ENCODE data around the gene SESN2.
"Not testable (repeated sequence)": the region's sequence is repeated elsewhere in the genome, so short reads cannot be mapped to it uniquely, and the experiment has no call there.

Gene SESN2

DNA sequence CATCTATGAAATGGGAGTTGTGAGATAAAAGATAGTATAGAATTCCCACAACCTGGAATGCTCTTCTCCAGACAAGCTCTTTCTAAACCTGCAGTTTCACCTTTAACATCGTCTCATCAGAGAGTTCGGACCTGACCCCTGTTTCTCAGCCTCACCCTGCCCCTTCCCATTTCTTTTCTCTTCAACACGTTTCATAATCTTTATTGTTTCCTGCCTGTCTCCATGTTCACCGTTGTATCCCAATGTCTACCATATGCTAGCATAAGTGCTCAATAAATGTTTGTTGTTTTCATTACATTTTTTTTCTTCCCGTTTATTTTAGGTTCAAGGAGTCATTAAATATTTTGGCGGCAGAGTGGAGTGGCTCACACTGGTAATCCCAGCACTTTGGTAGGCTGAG is 32.4 kb downstream of the SESN2 start:
- no peak for DNase-seq

DNA sequence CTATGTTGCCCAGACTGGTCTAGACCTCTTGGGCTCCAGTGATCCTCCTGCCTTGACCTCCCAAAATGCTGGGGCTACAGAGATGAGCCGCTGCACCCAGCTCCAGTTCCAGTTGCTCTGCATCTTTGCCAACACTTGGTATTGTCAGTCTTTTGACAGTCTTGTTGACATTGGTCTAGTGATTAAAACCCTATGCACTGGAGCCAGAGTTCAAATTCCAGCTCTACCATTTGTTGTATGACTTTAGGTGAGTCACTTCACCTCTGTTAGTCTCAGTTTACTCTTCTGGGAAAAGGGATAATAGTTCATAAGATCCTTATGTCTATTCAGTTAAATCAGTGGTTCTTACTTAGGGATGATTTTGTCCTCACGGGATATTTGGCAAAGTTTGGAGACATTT is 36.6 kb downstream of the SESN2 start:
- no peak for DNase-seq

DNA sequence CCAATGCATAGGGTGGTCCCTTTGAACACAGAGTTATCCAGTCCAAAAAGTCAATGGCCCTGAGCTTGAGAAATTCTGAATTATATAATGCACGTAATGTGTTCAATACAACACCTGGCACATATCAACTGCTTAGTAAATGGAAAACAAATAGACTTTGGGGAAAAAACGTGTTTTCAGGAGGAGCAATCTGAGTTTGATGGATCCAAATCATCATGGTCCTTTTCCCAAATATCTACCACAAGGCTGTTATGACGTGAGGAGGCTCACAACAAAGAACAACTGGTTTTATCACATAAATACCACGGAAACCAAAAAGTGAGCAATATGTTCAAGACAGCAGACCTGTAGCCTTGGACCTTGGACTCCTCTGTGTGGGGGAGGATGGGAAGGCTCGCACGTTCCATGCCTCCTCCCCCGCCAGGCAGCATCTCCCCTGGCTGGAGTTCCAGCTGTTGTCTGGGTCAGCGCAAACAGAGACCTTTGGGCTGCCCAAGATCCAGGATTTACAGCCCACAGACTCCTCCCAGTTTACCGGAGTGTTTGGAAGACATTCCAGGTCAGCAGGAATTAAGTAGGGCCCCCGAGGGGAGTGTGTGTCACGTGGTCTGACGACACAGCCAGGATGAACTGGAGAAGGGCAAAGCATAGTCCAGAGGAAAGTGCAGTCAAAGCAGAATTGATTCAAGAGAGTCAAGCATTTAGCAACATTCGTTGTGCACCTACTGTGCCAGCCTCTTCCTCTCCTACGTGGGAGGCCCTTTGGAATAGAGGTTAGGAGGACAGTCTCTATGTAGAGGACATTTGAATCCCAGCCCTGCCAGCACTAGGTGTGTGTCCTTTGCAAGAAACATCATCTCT is 37.3 kb downstream of the SESN2 start:
- DNase-seq: no peak

DNA sequence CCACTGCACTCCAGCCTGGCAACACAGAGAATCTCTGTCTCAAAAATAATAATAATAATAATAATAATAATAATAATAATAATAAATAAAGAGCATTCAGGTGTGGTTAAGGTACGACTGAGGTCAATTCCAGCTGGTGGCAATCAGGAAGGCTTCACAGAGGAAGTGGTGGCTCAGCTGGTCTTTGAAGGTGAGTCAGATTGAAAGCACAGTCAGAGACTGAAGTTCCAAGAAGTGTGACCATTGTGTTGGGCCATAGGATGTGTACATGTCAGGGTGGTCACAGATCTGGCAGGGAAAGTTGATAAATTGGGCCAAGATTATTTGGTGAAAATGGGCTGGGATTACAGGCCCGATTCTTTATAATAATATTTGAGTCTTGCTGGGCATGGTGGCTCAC is 38.5 kb downstream of the SESN2 start:
- no peak for DNase-seq

DNA sequence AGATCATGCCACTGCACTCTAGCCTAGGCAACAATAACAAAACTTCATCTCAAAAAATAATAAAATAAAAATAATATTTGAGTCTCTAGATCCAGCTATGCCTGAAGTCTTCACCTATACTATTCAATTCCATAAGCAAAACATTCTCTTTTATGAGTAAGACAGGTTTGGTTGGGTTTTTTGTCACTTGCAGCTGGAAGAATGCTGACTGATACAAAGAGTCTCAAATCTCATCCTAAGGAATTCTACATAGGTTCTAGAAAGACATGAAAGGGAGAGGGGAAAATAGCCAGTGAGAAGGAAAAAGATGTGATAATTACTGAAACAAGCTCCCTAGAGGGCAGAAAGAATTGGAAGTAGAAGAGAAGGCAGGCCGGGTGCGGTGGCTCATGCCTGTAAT is 39.1 kb downstream of the SESN2 start:
- DNase-seq: no peak

DNA sequence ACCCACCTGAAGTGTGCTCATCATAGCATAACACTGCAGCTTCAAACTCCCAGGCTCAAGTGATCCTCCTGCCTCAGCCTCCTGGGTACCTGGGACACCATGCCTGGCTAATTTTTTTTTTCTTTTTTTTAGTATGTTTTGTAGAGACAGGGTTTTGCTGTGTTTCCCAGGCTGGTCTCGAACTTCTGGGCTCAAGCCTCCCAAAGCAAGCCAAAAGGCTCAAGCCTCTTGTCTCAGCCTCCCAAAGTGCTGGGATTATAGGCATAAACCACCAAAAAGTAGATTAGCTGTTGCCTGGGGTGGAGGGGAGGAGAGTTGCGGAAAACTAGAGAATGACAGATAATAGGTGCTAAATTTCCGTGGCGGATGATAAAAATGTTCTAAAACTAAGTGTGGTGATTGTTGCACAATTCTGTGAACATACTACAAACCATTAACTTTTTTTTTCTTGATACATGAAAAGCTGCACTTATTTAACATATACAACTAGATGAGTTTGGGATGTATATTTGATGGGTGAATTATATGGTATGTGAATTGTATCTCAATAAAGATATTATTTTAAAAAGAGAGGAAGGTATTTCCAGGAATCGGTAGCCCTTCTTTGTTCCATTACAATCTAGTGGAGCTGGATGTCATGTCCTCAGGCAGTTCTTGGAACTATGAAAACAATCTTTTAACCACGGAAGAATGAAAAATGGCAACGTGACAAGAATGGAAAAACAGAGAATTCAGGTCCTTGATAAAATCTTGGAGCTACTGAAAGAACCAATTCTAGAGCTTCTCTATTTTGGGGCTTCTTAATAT is 42.3 kb downstream of the SESN2 start:
- no peak for DNase-seq

DNA sequence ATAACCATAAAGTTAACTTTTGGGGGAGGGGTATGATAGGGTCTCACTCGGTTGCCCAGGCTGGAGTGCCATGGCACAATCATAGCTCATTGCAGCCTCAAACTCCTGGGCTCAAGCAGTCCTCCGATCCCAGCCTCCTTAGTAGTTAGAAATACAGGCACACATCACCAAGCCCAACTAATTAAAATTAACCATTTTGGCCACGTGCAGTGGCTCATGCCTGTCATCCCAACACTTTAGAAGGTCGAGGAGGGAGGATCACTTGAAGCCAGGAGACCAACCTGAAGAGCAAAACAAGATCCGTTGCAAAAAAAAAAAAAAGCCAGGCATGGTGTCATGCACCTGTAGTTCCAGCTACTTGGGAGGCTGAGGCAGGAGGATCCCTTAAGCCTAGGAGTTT is 42.9 kb downstream of the SESN2 start:
- no peak for DNase-seq

DNA sequence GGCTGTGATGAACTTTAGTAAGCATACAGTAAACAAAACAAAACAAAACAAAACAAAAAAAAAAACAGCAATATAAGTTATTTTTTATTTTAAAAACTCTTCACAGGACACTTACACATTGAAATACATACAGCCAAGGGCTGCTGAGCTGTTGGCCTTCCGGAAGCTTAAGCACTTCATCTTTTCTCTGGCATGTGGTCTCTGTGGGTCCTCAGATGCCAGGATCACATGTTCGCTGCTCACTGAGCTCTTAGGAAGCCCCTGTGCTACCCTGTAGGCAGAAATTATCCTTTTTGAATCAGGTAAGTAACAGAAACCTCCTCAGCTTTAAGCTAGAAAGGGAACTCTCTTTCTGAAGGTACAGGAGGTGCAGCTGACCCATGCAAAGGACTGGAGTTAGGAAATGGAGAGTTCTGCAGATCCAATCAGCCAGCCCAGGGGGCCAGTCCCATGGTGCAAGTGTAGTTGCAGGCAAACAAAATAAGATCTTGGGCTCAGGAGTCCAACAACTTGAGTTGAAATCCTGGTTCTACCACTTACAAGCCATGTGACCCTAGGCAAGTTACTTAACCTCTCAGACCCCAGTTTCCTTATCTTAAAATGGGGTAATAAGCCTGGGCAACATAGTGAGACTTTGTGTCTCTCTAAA is 47.1 kb downstream of the SESN2 start:
- DNase-seq: no peak

DNA sequence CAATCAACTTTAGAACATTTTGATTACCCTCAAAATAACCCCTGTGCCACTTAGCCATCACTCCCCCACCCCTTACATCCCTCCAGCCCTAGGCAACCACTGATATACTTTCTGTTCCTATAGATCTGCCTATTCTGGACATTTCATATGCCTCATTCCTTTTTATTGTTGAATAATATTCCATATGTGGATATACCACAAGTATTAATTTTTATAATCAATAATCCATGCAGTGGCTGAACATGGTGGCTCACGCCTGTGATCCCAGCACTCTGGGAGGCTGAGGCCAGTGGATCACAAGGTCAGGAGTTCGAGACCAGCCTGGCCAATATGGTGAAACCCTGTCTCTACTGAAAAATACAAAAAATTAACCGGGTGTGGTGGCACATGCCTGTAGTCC is 49.4 kb downstream of the SESN2 start:
- no peak for DNase-seq

DNA sequence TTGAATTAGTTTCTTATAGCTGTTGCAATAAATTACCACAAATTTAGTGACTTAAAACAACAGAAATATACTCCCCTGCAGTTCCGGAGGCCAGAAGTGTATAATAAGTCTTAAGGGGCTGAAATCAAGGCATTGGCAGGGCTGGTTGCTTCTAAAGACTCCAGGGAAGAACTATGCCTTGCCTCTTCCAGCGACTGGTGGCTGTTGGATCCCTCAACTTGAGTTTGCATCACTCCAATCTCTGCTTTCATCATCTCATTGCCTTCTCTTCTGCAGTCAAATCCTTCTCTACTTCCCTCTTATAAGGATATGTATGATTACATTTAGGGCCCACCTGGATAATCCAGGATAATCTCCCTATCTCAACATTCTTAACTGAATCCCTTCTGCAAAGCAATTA is 50.4 kb downstream of the SESN2 start:
- DNase-seq: no peak

DNA sequence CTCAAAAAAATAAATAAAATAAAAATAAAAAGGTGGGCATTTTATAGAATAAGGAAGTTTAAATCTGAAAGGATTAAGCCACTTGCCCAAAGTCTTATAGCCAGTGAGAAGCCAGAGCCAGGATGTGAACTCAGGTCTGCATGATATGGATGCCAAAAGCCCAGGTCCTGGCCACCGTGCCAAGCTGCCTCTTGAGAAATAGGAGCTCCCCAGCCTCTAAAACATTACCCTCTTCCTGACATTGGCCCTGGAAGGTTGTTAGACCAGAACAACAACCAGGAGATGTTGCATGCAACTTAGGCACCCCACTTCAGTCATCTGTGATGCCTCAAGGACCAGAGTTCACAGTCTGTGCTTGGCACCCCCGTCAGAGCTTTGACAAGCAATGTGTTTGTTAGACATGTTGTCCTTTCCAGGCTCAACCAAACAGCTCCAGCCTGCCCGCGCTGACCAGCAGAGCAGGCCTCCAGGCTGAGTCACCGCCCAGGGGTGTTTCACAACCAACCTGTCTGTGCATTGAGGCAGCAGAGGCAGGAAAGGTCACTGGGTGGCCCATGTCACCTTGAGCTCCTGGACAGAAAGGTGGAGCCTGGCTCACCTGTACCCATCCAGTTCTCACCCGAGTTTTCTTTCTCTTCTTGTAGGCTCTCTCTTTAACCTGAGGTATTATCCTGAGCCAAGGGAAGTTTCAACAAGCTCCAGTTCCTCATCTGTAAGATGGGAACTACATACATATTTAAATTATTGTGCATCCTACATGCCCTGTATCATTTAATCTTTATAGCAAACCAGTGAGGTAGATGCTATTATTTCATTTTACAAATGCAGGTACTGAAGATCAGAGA is 54.6 kb downstream of the SESN2 start:
- DNase-seq: no peak

DNA sequence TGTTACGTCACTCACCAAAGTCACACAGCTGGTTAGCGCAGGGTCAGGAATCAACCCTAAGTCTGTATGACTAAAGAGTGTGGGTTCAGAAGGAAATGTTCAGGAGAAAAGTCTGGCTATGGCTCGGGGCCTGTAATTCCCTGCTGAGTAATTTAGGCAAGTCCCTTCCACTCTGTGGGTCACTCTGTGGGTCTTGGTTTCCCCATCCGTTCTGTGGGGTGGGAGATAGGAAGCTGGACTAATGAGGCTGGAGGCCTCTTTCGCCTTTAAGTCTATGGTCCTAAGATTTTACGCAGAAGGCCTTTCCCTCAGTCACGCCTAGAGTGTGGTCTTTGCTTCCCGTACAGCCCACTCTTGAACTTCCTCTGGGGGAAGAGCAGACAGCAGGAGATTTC is 55.2 kb downstream of the SESN2 start:
- DNase-seq: no peak

DNA sequence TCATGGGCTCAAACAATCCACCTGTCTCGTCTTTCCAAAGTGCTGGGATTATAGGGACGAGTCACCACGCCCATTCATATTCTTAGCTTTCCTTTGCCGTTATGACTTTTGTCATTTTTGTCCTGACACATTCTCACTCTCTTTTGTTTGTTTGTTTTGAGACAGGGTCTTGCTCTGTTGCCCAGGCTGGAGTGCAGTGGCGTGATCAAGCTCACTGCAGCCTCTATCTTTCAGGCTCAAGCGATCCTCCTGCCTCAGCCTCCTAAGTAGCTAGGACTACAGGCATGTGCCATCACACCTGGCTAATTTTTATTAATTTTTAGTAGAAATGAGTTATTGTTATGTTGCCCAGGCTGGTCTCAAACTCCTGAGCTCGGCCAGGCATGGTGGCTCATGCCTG is 57.7 kb downstream of the SESN2 start:
- no peak for DNase-seq

DNA sequence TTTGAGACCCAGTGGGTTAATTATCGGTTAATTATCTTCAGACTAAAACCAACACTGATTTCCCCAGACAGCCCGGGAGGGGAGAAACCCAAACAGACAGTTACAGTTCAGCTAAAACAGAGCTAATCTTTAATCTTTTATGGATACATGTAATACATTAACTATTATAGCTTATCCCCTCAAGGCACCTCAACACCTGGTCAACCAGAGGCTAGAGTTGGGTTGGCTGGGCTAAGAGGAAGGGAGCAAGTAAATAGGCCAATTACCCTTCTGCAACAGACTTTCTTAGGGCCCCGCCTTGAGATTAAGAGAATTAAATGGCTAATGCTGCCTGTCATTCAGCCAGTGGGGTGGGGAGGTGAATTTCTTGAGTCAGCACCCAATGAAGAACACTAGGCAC is 62.9 kb downstream of the SESN2 start:
- DNase-seq: no peak

DNA sequence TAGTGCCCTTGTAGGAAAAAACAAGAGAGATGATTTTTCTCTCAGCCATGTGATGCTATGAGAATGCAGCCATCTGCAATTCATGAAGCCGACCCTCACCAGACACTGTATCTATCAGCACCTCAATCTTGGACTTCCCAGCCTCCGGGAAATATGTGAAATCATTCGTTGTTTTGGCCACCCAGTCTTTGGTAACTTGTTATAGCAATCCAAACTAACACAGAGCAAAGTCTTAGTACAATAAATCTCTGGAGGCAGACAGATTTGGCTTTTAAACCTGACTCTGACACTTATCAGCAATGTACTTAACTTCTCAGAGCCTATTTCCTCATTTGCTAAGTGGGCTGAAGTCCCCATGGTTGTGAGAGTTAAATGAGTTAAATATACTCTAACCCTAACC is 64.4 kb downstream of the SESN2 start:
- no peak for DNase-seq

DNA sequence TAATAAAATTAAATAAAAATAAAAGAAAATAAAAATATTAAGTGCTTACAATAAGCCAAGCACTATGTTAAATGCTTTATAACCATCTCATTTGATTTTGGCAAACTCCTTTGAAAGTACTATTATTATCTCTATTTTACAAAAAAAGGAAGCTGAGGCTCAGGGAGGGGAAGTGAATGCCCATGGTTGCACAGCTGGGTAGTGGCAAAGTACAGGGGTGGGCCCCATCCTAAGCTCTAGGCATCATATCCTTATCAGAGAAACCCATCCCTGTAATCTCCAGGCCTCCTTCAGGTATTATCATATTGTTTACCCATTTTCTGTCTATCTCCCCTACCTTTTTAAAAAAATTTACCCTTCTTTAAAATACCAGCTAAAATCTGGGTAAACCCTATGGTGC is 67.2 kb downstream of the SESN2 start:
- DNase-seq: no peak

DNA sequence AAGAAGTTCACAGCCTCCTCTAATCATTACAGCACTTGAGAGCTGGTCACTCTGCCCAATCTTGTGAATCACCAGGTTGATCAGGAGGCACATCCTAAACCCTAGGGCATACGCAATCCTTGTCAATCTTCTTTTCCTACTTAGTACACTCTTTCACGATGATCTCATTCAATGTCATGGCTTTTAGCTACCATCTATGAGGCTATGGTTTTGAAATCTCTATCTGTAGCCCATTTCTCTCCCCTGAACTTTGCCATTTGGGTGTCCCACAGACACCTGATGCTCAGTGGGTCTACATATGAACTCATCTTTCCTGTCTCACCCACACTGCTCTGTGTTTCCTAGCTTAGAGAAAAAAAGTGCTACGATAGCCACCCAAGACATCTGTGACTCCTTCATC is 67.7 kb downstream of the SESN2 start:
- DNase-seq: no peak

DNA sequence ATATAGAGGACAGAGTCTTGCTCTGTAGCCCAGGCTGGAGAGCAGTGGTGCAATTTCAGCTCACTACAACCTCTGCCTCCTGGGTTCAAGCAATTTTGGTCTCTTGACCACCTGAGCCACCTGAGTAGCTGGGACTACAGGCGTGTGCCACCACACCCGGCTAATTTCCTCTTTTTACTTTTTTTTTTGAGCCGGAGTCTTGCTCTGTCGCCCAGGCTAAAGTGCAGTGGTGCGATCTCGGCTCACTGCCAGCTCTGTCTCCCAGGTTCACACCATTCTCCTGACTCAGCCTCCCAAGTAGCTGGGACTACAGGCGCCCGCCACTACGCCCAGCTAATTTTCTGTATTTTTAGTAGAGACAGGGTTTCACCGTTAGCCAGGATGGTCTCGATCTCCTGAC is 68.1 kb downstream of the SESN2 start:
- not testable (repeated sequence) for DNase-seq

DNA sequence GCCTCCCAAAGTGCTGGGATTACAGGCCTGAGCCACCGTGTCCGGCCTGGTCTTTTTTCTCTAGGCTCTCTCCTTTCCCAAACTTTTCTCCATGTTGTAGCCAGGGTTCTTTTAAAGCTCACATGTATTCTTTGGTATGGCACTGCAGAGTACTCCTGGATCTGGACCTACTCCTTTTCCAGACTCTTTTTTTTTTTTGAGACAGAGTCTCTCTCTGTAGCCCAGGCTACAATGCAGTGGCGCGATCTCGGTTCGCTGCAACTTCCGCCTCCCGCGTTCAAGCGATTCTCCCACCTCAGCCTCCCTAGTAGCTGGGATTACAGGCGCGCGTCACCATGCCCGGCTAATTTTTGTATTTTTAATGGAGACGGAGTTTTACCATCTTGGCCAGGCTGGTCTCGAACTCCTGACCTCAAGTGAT is 68.9 kb downstream of the SESN2 start:
- no peak for DNase-seq

DNA sequence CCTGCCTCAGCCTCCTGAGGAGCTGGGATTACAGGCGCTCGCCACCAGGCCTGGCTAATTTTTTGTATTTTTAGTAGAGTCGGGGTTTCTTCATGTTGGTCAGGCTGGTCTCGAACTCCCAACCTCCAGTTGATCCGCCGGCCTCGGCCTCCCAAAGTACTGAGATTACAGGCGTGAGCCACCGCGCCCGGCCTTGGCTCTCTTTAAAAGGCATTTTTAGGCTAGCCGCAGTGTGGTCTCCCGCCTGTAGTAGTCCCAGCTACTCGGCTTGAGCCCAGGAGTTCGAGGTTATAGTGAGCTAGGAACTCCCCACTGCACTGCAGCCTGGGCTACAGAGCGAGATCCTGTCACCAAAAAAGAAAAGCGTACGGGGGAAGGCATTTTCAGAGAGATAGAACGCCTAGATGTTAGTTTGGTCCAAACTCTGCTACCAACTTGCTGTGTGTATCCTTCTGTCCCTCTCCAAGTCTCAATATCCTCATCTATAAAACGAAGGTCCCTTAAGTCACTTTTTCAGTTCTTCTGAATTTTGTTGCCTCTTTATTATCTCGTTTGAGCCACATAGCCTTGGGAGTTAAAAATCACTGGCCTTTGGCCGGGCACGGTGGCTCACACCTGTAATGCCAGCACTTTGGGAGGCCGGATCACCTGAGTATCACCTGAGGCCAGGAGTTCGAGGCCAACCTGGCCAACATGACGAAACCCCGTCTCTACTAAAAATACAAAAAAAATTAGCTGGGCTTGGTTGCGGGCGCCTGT is 70.3 kb downstream of the SESN2 start:
- DNase-seq: peak; percentile 11 to 21
